Endometrial microvascular endothelial cells (primary cell): ENCODE measurements around the gene CLDN2. TPM values are rescaled to one million over a fixed set of nuclear protein-coding genes. Genes with fewer than 3 reads are reported as not detected.

Experiments
- in situ Hi-C: cut with HindIII; loops from 2 replicates; pipeline ENCODE4 v1.10.0; 2017; ENCODE audit warnings: low sequenced_read_pairs, low pct_unique_long_range_greater_than_20kb; ENCODE audit errors: inconsistent ontology term
- total RNA-seq: library from RNA; depleted of rRNA; stranded (reverse); fragments of >200 nt; gene quantifications from one replicate; pipeline ENCODE4 v1.2.3, GENCODE V29; 2015; ENCODE audit errors: inconsistent ontology term

The CLDN2 gene
- total RNA-seq, 1 donor from 2014 or later, result not detected

- in situ Hi-C loops, result no loop called here
These were observed 7.3 kb upstream of the CLDN2 start for GRCh38 chrX:106912864-106913263.

GRCh38 chrX:106917830-106918500 lies 2.2 kb upstream of the CLDN2 start:
- in situ Hi-C loops, result no loop called here

GRCh38 chrX:106921637-106922036 lies 1.4 kb downstream of the CLDN2 start:
- in situ Hi-C loops, result no loop called here

GRCh38 chrX:106927023-106927422 lies 6.8 kb downstream of the CLDN2 start:
- in situ Hi-C loops, result no loop called here

- in situ Hi-C loops, result no loop called here
These were observed 7.5 kb downstream of the CLDN2 start for GRCh38 chrX:106927700-106928099.

- in situ Hi-C loops, result no loop called here
These were observed 8.0 kb downstream of the CLDN2 start for GRCh38 chrX:106928227-106928626.

GRCh38 chrX:106931831-106932491 lies 11.8 kb downstream of the CLDN2 start:
- in situ Hi-C loops, result no loop called here

GRCh38 chrX:106932492-106932923 lies 12.3 kb downstream of the CLDN2 start:
- in situ Hi-C loops, result no loop called here

GRCh38 chrX:106932960-106933537 lies 12.8 kb downstream of the CLDN2 start:
- in situ Hi-C loops, result no loop called here

GRCh38 chrX:106933538-106933961 lies 13.3 kb downstream of the CLDN2 start:
- in situ Hi-C loops, result no loop called here

- in situ Hi-C loops, result no loop called here
These were observed 15.0 kb downstream of the CLDN2 start for GRCh38 chrX:106935175-106935574.

- in situ Hi-C loops, result no loop called here
These were observed 16.0 kb downstream of the CLDN2 start for GRCh38 chrX:106936246-106936645.

- in situ Hi-C loops, result no loop called here
These were observed 19.4 kb downstream of the CLDN2 start for GRCh38 chrX:106939566-106939965.

GRCh38 chrX:106940068-106940467 lies 19.9 kb downstream of the CLDN2 start:
- in situ Hi-C loops, result no loop called here

GRCh38 chrX:106946464-106946863 lies 26.3 kb downstream of the CLDN2 start:
- in situ Hi-C loops, result no loop called here

- in situ Hi-C loops, result no loop called here
These were observed 28.4 kb downstream of the CLDN2 start for GRCh38 chrX:106948641-106949040.

GRCh38 chrX:106949366-106949765 lies 29.2 kb downstream of the CLDN2 start:
- in situ Hi-C loops, result no loop called here

- in situ Hi-C loops, result no loop called here
These were observed 30.2 kb downstream of the CLDN2 start for GRCh38 chrX:106950381-106950780.

- in situ Hi-C loops, result no loop called here
These were observed 31.0 kb downstream of the CLDN2 start for GRCh38 chrX:106951230-106951629.

GRCh38 chrX:106952089-106952488 lies 31.9 kb downstream of the CLDN2 start:
- in situ Hi-C loops, result no loop called here
